ES-I3 (cell line): ENCODE data around the gene SLC8A1.

Experiments used
- H3K36me3 ChIP-seq: 2 replicates; pipeline ENCODE4 v1.6.1; 2013; ENCODE audit warnings: mild to moderate bottlenecking, low read length, control low read depth, moderate library complexity; ENCODE audit not compliant: insufficient read depth
- H3K4me1 ChIP-seq: 2 replicates; pipeline ENCODE4 v1.6.1; 2013; ENCODE audit warnings: mild to moderate bottlenecking, control low read depth, low read length; ENCODE audit not compliant: insufficient read depth
- H3K9ac ChIP-seq: 2 replicates; pipeline ENCODE4 v1.6.1; 2013; ENCODE audit warnings: low read depth, mild to moderate bottlenecking, low read length, moderate library complexity
- H3K9me3 ChIP-seq: 2 replicates; pipeline ENCODE4 v1.6.1; 2013; ENCODE audit warnings: mild to moderate bottlenecking, low read length, moderate library complexity; ENCODE audit not compliant: control insufficient read depth, insufficient read depth

Gene SLC8A1

GRCh38 chr2:40169856-40170255 lies 282.0 kb downstream of the SLC8A1 start:
- H3K4me1 ChIP-seq: no peaks in the 10 kb centered on the region
- no peaks in the 10 kb centered on the region for H3K36me3 ChIP-seq
- no peaks in the 10 kb centered on the region for H3K9me3 ChIP-seq
- H3K9ac ChIP-seq: no peak overlapping the region

DNA sequence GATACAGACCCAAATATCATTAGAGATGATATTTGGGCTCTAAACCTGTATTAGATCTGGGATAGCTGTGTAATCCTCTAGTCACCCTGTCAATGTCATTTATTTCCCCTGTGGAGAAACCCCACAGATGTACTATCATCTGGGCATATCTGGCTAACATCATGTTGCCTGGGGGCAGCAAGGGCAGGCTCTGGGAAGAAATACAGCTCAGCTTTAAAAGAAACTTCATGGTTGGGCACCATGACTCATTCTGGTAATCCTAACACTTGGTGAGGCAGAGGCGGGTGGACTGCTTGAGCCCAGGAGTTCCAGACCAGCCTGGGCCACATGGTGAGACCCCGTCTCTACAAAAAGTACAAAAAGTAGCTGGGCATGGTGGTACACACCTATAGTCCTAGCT lies 282.5 kb downstream of the SLC8A1 start:
- Histone ChIP-seq H3K9ac (no peak overlapping the region), H3K36me3 (no peaks in the 10 kb centered on the region), H3K9me3 (no peaks in the 10 kb centered on the region)

GRCh38 chr2:40168546-40168945 lies 283.3 kb downstream of the SLC8A1 start:
- Histone ChIP-seq H3K36me3 (no peaks in the 10 kb centered on the region), H3K4me1 (no peaks in the 10 kb centered on the region), H3K9ac (no peak overlapping the region), H3K9me3 (no peaks in the 10 kb centered on the region)

More for the DNA sequence above, 282.5 kb downstream of the SLC8A1 start:
- H3K4me1 ChIP-seq: no peaks in the 10 kb centered on the region

DNA sequence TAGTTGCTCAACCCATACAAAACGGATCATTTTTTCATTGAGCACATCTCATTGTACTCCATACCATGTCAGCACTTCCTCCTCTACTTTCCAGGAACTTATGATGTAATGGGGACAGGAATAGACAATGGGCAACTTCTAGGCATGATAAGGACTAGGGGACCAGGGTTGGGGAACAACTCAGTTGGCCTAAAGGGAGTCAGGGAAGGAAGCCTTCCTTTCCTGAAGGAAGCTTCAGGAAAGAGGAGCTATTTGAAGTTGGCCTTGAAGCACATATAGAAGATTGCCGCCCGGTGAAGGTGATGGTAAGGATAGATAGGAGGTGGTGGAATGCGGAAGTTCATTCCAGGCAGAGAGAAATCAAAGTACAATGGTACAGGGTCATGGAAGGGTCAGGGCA lies 283.9 kb downstream of the SLC8A1 start:
- Histone ChIP-seq H3K9ac (no peak overlapping the region), H3K4me1 (no peaks in the 10 kb centered on the region), H3K9me3 (no peaks in the 10 kb centered on the region), H3K36me3 (no peaks in the 10 kb centered on the region)

DNA sequence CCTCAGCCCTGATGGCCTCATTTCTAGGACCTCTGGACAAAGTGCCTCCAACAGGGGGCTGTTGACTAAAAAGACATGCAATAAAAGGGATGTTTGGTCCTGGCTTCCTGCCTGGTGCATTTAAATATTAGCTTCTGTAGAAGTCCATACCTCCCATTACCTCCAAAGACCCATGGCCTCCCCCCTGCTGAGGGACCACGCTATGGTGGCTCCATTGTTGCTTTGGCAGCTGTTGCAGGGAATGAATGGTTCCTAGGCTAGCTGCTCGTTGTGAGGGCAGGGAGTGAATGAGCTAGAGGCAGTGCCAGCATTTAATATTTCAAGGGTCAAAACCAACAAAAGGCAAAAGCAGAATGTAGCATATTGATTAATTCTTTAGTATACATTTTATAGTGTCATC lies 285.9 kb downstream of the SLC8A1 start:
- Histone ChIP-seq H3K9ac (no peak overlapping the region), H3K9me3 (no peaks in the 10 kb centered on the region), H3K36me3 (no peaks in the 10 kb centered on the region), H3K4me1 (no peaks in the 10 kb centered on the region)

DNA sequence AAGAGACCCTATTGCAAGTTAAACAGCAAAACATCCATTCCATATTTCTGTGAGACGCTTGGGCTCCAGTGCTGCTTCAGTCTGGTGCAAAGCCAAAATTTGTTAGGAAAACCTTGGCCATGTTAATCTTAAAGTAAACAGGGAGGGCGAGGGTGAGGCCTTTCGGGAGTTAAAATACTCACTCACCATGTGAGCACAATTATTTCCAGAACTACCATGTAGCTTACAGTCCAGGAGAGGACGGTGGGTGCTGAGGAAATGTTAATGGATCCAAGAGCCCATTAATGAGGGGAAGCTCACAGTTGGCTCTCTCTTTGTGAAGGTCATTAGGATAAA lies 286.4 kb downstream of the SLC8A1 start:
- H3K36me3 ChIP-seq: no peaks in the 10 kb centered on the region
- no peaks in the 10 kb centered on the region for H3K4me1 ChIP-seq
- H3K9me3 ChIP-seq: no peaks in the 10 kb centered on the region
- no peak overlapping the region for H3K9ac ChIP-seq

DNA sequence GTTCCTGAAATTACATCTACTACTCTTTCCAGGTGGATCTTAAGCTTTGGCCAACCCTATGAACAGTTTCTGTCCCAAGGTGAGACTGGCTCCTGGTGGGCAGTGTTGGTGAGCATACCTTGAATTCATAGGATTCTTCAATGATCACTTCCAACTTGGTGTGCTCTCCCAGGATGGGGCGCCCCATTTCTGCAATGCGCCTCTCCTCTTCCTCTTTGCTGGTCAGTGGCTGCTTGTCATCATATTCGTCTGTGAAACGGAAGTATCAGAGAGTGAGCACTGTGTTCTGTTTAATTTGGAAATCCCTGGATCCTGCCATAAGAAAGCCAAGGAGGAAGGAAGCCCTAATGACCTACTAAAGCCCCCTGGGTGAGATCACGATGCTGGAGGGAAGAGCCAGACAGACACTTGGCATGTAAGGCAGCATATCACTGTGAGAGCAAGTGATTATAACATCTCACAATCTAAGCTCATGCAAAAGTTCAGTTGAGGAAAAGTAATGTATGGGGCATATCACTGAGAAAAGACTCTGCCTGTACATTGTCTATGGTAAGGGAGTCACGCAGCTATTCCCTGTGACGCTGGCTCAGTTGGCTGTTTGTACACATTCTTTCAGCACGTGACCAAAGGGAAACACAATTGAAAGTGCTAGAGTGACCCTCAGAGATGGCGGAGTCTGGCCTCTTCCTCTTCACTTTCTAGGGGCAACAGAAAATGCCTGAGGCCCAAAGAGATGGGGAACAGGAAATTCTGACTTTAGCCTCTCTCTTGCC lies 287.0 kb downstream of the SLC8A1 start:
- H3K4me1 ChIP-seq: no peaks in the 10 kb centered on the region
- H3K36me3 ChIP-seq: no peaks in the 10 kb centered on the region
- no peaks in the 10 kb centered on the region for H3K9me3 ChIP-seq
- no peak overlapping the region for H3K9ac ChIP-seq

- H3K4me1 ChIP-seq: no peaks in the 10 kb centered on the region
- H3K9me3 ChIP-seq: no peaks in the 10 kb centered on the region
- no peaks in the 10 kb centered on the region for H3K36me3 ChIP-seq
- no peak overlapping the region for H3K9ac ChIP-seq
These were observed 289.9 kb downstream of the SLC8A1 start for GRCh38 chr2:40161986-40162385.

GRCh38 chr2:40160751-40161218 lies 291.1 kb downstream of the SLC8A1 start:
- no peaks in the 10 kb centered on the region for H3K36me3 ChIP-seq
- no peaks in the 10 kb centered on the region for H3K4me1 ChIP-seq
- no peak overlapping the region for H3K9ac ChIP-seq
- no peaks in the 10 kb centered on the region for H3K9me3 ChIP-seq

DNA sequence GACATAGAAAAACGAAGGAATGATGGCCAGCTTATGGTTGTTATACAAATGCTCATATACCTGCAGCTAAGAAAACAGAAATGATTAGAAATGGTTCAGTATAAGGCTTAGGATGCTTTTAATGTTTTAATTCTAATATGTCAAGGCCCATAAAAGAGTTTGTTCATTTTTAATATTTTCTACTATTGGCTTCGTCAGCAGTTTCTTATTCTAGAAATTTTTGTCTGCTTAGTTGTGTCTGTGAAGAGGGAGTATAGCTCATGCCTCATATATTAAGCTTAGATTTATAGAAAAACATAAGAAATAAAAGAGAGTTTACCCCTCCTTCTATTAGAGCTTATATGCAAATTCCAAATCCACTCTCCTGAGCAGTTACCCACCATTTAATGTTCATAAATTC lies 292.6 kb downstream of the SLC8A1 start:
- no peaks in the 10 kb centered on the region for H3K36me3 ChIP-seq
- no peaks in the 10 kb centered on the region for H3K9me3 ChIP-seq
- H3K4me1 ChIP-seq: no peaks in the 10 kb centered on the region
- no peak overlapping the region for H3K9ac ChIP-seq

DNA sequence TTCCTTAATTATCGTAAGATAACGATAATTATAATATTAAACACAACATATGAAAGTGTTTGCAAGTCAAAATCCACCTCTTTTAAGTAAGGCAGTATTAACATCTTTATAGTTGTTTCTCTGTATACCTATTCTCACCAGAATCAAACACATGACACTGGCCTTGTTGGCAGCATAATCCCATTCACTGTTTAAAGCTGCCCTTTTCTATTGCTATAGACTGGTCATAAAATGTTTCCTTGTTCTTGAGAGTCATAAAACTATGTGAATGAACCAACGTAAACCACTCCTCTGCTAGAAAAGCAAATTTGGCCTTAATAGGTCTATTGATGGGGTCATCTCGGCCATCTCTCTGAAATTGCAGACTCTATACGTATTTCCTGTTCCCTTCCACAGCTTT lies 293.1 kb downstream of the SLC8A1 start:
- no peaks in the 10 kb centered on the region for H3K4me1 ChIP-seq
- H3K36me3 ChIP-seq: no peaks in the 10 kb centered on the region
- H3K9me3 ChIP-seq: no peaks in the 10 kb centered on the region
- no peak overlapping the region for H3K9ac ChIP-seq

- no peaks in the 10 kb centered on the region for H3K36me3 ChIP-seq
These were observed 296.2 kb downstream of the SLC8A1 start for GRCh38 chr2:40155728-40156127.

DNA sequence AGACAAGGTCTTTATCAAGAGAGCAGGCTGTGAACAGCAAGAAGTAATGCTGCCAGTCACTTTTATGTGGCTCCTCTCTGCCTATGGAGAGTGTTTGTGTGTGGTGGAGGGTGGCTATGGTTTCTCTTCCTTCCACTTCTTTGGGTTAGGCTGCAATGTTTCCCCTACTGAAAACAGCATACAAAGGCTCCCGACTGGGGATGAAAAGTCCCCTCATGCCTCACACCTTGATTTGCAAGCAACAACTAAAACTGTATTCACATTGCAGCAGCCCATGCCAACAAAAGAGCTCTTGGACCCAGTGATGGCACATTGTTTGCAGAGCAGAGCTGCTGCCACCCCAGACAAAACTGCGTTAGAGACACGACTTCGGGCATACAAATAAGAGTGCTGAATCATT lies 301.6 kb downstream of the SLC8A1 start:
- Histone ChIP-seq H3K36me3 (no peaks in the 10 kb centered on the region), H3K4me1 (no peaks in the 10 kb centered on the region), H3K9me3 (no peaks in the 10 kb centered on the region), H3K9ac (no peak overlapping the region)

More at GRCh38 chr2:40155728-40156127, 296.2 kb downstream of the SLC8A1 start:
- no peaks in the 10 kb centered on the region for H3K4me1 ChIP-seq
- H3K9me3 ChIP-seq: no peaks in the 10 kb centered on the region
- no peak overlapping the region for H3K9ac ChIP-seq

GRCh38 chr2:40148334-40148733 lies 303.6 kb downstream of the SLC8A1 start:
- no peaks in the 10 kb centered on the region for H3K36me3 ChIP-seq
- no peak overlapping the region for H3K9ac ChIP-seq
- H3K9me3 ChIP-seq: no peaks in the 10 kb centered on the region
- peaks cover 6% of the 10 kb centered on the region for H3K4me1 ChIP-seq

GRCh38 chr2:40147360-40147759 lies 304.5 kb downstream of the SLC8A1 start:
- Histone ChIP-seq H3K9me3 (no peaks in the 10 kb centered on the region), H3K4me1 (peaks cover 10% of the 10 kb centered on the region), H3K36me3 (no peaks in the 10 kb centered on the region), H3K9ac (no peak overlapping the region)
